Measurements from ENCODE around the gene SLC6A13. TPM values are rescaled to one million over a fixed set of nuclear protein-coding genes. Genes with fewer than 3 reads are reported as not detected.
"Not testable (repeated sequence)": the region's sequence is repeated elsewhere in the genome, so short reads cannot be mapped to it uniquely, and the experiment has no call there.

The SLC6A13 gene
- total RNA-seq, 1 donor from 2014 or later = 0.39 TPM

DNA sequence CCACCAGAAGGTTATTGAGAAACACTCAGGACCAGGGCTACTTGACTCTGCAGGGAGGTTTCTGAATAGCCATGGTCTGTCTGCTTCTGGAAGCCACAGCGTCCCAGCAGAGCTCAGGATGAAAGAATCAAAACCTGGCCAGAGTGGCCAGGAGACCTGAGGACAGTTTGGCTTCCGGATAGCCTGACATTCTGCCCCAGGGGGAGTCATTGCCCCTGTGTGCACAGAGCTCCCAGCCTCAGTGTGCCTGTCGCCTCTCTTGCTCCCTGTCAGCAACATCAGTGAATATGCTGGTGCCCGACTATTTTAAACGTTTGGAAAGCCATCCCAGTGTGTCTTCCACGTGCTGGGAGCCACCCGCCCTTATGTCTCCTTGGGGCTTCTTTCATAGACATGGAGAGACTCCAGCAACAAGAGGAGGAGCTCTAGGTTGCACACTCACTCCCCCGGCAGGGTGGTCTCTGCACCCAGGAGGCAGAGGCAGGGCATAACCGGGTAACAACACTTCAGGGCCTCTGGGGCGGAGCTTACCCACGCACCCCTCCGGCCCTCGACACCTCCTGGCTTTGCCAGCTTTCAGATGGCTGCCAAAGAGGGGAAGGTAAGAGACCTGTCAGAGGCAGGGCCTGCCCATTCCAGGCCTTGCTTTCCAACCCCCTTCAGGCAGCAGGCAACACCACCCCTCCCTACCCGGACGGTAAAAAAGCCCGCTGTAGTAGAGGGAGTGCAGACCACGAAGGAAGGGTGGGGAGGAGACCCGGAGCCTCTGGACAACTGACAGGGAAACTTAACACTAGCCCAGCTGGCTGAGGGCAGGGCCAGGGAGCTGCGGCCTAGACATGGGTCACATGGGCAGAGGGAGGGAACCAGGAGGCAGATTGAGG is 29.7 kb downstream of the SLC6A13 start:
- DNase-seq = no peak

DNA sequence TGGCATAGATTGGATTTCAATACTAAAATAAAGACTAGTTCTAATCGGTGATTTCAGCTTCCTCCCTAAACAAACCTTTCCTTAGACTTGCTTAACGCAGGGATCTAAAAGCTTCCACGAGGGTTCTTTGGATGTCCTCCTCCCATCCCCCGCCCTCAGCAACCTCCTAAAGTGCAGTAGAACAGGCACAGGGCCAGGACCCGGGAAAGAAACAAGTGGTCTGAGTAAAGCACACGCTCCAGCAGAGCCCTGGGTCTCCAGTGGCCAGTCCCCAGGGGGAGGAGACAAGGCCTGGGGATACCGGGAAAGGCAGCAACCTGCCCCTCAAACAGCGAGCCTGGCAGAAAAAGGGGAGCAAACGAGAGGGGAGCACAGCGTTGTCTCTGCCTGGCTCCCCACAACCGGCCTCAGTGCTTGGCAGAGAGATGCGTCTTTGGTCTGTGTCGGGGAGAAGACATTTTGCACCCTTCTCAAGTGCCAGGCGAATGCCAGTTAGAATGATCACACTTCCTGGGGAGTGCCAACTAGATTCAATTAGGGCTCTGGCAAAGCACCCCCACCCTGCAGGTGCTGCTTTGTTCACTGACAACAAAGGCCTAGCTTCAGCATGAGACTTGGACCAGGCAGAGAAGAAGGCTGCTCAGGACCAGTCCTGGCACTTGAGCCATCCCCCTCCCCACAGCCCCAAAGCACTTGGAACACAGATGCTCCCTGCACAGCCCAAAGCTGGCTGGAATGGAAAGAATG is 31.5 kb downstream of the SLC6A13 start:
- no peak for DNase-seq

- DNase-seq = no peak
These were observed 33.0 kb downstream of the SLC6A13 start for GRCh38 chr12:229441-230191.

DNA sequence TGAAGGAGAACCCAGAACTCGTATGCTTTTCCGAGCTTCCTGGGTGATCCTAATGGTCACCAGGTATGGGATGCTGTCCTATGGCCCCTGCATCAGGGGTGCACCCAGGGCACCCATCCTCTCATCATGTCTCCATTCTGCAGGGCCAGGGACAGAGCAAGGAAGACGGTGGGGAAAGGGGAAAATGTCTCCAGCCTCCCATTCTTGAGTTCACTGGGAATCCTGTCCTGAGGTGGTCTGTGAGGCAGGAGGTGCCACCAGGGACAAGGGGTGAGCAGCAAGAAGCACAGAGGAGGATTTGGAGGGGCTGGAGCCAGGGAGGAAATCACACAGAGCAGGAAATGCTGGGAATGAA is 33.8 kb downstream of the SLC6A13 start:
- DNase-seq = no peak

DNA sequence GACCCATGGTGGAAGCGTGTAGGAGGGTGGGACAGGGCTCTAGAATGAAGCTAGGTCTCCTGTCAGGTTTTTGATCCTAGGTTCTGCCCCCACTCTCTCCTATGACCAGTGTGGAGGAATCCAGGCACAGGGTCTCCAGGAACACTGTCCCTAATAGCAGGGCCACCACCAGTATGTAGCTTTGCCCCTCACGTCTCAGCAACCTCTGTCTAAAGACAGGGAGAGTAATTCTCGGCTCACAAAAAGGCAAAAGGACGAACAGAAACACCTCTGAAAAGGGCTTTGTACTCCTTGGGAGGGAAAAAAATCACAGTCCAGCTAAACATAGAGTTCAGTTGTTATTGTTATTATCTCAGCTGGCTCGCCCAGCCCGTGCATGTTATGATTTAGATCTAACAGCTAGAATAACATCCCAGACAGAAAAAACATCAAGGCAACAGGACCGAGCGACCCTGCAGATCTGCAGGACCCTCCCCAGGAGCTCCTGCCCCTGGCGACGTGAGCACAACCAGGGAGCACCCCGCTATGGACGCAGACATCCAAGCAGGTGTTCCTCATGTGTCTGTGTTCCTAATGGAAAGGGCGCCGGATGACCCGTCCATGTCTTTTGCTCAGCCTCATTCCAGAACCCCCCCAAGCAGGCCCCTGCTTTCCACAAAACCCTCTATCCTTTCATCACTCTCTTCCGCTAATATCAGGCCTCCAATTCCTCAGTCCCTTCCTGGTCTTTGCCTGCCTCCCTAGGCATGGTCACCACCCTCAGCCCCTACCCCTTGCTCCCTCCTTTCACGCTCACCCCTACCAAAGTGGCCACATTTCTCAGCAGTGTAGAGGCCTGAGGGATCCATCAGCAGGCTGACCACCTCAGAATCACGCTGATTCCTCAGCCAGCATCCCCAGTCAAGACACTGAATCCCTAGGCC is 34.5 kb downstream of the SLC6A13 start:
- no peak for DNase-seq

DNA sequence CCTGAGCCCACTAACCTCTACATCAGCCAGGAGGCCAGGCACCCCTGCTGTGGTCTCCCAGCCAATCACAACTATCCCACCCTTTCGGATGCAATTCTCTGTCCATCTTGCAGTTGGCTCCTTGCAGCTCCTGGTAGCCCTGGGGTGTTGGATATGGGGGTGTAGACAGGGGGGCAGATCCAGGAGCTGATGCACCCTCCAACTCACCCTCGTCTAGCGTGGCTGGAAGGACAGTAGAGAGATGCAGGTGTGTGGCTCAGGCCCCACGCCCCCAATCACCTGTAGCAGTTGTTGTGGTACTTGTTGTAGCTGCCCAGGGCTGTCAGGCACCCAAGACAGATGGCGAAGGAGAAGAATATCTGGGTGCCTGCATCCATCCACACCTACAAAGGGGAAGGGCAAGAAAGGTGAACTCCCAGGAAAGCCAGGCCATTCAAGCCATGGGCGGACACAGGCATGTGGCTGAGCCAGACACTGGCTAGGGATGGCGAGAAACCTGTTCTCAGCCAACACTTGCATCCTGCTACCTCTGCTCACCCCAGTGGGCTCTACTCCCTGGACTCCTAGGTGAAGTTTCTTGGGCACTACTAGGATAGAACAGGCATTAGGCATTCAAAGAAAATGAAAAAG is 35.2 kb downstream of the SLC6A13 start:
- DNase-seq = no peak

DNA sequence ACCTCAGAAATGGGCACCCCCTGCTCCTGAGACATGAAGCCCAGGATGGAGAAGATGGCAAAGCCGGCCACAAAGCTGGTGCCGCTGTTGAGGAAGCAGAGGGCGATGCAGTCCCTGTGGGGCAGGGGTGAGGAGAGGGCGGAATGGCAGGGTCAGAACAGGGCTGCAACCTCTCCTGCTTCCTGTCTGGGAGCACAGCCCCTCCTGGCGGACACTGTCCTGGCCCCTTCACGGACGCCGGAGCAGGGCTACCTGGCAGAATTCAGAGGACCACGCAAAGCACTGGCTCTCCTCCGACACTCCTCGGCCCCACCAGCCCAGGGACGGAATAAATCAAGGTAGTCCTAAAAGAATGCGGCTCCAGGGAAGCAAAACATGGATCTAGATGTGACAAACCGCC is 36.2 kb downstream of the SLC6A13 start:
- DNase-seq = no peak

- no peak for DNase-seq
These were observed 37.6 kb downstream of the SLC6A13 start for GRCh38 chr12:225012-225411.

- no peak for DNase-seq
These were observed 38.3 kb downstream of the SLC6A13 start for GRCh38 chr12:224330-224729.

DNA sequence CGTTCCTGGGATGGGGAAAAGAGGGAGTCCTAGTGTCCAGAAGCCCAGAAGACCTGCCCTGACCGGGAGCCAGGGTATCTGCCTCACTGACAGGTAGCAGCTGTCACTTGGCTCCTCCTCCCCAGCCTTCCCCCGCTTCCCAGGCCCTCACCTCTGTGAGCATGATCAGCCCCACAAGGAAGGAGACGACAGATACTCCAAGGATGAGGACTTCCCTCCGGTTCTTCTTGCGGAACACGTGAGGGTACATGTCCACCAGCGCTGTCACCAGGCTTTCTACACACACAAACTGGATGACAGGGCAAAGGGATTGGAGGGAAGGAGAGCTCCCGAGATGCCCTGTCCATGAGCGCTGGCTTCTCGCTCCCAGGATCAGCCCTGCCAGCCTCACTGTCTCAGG is 38.8 kb downstream of the SLC6A13 start:
- DNase-seq = no peak

- DNase-seq = no peak
These were observed 40.9 kb downstream of the SLC6A13 start for GRCh38 chr12:221736-222135.

- DNase-seq = no peak
These were observed 41.6 kb downstream of the SLC6A13 start for GRCh38 chr12:220946-221550.

DNA sequence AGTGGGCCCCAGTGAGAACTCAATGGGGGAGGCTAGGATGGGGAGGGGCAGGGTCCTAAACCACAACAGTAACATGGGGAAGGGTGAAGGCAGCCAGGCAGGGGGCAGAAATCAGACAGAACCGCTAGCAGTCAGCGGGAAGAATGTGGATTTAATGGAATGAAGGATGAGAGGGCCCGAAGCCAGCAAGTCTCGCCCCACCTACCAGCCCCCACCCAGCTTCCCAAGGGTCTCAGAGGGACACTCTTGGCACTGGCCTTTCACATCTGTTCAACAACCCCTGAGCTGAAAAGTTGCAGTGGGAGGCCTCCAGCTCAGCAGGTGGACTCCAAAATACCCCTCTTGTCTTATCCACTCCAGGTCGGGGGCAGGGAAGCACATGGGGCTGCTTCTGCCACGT is 42.1 kb downstream of the SLC6A13 start:
- DNase-seq = no peak

GRCh38 chr12:219891-220352 is 42.7 kb downstream of the SLC6A13 start:
- no peak for DNase-seq

DNA sequence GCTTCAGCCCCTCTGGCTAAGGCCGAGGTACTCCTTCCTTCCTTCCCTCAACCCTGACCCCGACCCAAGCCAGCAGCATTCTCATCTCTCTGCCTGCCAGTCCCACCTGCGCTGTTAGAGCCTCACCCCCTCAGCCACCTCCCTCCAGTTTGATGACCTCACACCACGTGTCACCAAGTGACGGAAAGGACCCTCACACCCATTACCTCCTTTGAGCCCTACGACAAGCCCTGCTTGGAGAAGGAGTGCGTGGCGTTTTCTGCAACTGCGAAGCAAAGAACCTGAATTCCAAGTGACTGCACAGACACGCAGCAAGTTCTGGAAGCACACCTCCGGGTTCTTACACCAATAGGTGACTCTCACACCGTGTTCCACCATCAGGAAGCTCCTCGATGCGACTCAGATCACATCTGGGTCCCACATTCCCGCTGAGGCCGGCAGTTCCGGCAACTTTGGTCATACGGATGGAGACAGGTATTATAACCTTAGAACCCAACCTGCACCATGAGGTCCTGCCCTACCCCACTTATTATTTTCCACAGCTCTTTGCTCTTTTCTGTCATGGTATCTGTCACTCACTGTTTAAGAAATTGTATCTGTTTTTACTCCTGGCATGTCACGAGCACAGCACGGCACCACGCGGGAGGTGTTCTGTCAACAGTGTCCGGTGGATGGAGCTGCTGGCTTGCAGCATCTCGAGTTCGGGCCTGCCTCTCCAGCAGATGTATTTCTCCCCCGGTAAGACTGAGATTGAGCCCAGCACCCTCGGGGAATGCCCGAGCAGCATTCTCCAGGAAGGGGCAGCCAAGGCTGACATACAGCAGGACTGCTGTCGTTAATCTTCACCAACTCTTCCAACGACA is 43.7 kb downstream of the SLC6A13 start:
- DNase-seq = no peak

DNA sequence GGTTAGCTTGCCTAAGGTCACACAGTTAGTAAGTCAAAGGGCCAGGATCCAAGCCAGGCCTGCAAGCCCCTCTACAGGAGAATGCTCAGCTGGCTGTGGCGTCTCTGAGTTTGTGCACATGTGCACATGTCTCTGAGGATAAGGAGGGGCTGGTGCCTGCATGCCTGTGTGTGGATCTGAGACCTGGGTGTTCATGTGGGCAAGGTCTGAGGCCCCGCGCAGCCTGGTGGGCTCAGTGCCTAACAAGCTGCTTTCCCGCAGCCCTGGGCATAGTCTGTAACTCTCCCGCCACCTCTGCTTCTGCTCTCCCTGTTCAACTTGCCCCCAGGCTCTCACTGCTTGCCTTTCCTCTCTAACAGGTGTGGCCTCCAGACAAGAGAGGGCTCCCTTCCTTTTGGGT is 44.4 kb downstream of the SLC6A13 start:
- DNase-seq = no peak

GRCh38 chr12:217029-217428 is 45.6 kb downstream of the SLC6A13 start:
- not testable (repeated sequence) for DNase-seq

GRCh38 chr12:215116-215515 is 47.5 kb downstream of the SLC6A13 start:
- DNase-seq = no peak

- no peak for DNase-seq
These were observed 48.5 kb downstream of the SLC6A13 start, which contains the start of gene SLC6A12 for GRCh38 chr12:214003-214741. Gene SLC6A12, minus strand, starts transcription at chr12:214157. Its CDS starts 4,171 bp downstream, at chr12:209986.

Data from skin of body (tissue), 2 donors.